Adrenal gland (tissue), 12 donors: ENCODE data around the gene ARHGAP22. TPM values are rescaled to one million over a fixed set of nuclear protein-coding genes. Genes with fewer than 3 reads are reported as not detected.
"Not testable (repeated sequence)": the region's sequence is repeated elsewhere in the genome, so short reads cannot be mapped to it uniquely, and the experiment has no call there.

Source experiments
- DNase-seq, 7 donors: peaks; one replicate each; pipeline ENCODE4 v3.0.0-alpha.2; 2019 to 2020
- H3K27ac ChIP-seq, 5 donors: fragments of 200-600 bp; sonication (generic) in 4 of 5; 1 replicate in 3 of 5; 2 replicates in 2 of 5; pipeline versions ENCODE4 v1.5.1 to v1.8.0; 2016 to 2020; ENCODE audit warnings: mild to moderate bottlenecking in 1 of 5
- H3K27me3 ChIP-seq: fragments of 200-600 bp; 2 replicates; pipeline ENCODE4 v1.8.0; 2021
- H3K36me3 ChIP-seq, 2 donors: fragments of 200-600 bp; replicated peaks in 1 of 2; 1 replicate in 1 of 2; 2 replicates in 1 of 2; pipeline versions ENCODE4 v1.5.1 to v1.8.0; 2018 to 2022
- H3K4me1 ChIP-seq, 2 donors: fragments of 200-600 bp; replicated peaks in 1 of 2; 1 replicate in 1 of 2; 2 replicates in 1 of 2; pipeline versions ENCODE4 v1.5.1 to v1.8.0; 2018 to 2021
- H3K4me3 ChIP-seq, 4 donors: fragments of 200-600 bp; sonication (generic) in 3 of 4; one replicate each; pipeline ENCODE4 v1.5.1; 2016 to 2018
- H3K9me3 ChIP-seq, 3 donors: fragments of 200-600 bp; sonication (generic) in 1 of 3; replicated peaks in 1 of 3; 1 replicate in 2 of 3; 2 replicates in 1 of 3; pipeline versions ENCODE4 v1.5.1 to v1.8.0; 2016 to 2021
- POLR2A ChIP-seq, 2 donors: fragments of 450-650 bp; IDR thresholded peaks; one replicate each; pipeline ENCODE4 v1.6.1; 2017; ENCODE audit warnings: antibody characterized with exemption in 2 of 2, mild to moderate bottlenecking in 2 of 2, moderate library complexity in 1 of 2
- WGBS, 4 donors: extraction: QIAGEN DNeasy Blood & Tissue Kit in 2 of 4; methylation state at CpG; one replicate each; pipeline versions ENCODE4 v1.1.5 to v1.1.7; 2013 to 2017; 5-methylcytosine and 5-hydroxymethylcytosine counted together
- intact Hi-C, 2 donors: fragments of 100-400 bp; cut with DNase I; formaldehyde crosslinking; loops; one replicate each; pipeline versions ENCODE4 v1.14.1 to v1.15.0; 2022 to 2023
- polyA plus RNA-seq, 3 donors: library from polyadenylated mRNA; stranded (reverse); fragments of 200-250 nt in 2 of 3; fragments of 350-450 nt in 1 of 3; fragmentation: Illumina TruSeq in 1 of 3; extraction: RNeasy Lipid Tissue Mini Kit (QIAGEN cat#74804) in 1 of 3; gene quantifications; one replicate each; pipeline ENCODE4 v1.2.3, GENCODE V29; 2013 to 2014
- total RNA-seq, 9 donors: library from RNA; depleted of rRNA in 4 of 9; stranded (reverse); fragments of >200 nt in 4 of 9; fragments of 120-200 nt in 1 of 9; fragmentation: NEBNext Ultra II Directional in 1 of 9; extraction: Animal tissue kit (Norgen Biotek cat#: 25700) in 1 of 9; gene quantifications; one replicate each; pipeline versions ENCODE4 v1.1.0 to v1.2.4, GENCODE V29; 2013 to 2023
- TF ChIP-seq, protein P1 (sequence below), 6 experiments: fragments of 450-650 bp in 4 of 6; fragments of 200-600 bp in 2 of 6; sonication (generic) in 1 of 6; IDR thresholded peaks; 1 replicate in 5 of 6; 2 replicates in 1 of 6; pipeline versions ENCODE4 v1.5.1 to v1.8.0; 2016 to 2021; ENCODE audit warnings: antibody characterized with exemption in 6 of 6, mild to moderate bottlenecking in 2 of 6, moderate library complexity in 1 of 6
- donor health status: healthy with polysubstance abuse.
- donor health status: Bipolar disorder and iron deficiency.
- donor health status: DM: yes; HTN: yes; CAD: no.
- donor health status: DM: no; HTN: no; CAD: no.
- donor health status: DM: no; HTN: no; CAD: no.
- donor health status: DM: yes; HTN: yes; CAD: no.

The ARHGAP22 gene
- total and polyA plus RNA-seq, 12 donors: 0.91 to 11.6 (median 4.6) TPM

DNA sequence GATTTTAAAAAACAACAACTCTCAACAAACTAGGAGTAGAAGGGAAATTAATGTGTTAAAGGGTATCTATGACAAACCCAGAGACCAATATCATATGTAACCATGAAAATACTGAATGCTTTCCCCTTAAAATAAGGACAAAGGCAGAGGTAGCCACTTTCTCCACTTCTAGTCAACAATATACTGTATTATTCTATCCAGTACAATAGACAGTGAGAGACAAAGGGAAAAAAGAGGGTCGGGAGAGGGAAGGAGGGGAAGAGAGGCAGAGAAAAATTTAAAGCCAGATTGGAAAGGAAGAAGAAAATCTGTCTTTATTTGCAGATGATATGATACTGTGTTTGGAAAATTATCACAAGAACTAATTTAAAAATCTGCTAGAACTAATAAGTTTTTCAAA, 40.7 kb upstream of the ARHGAP22 start:
- no peak overlapping the region for H3K4me3 ChIP-seq
- H3K27ac ChIP-seq: no peak overlapping the region
- DNase-seq: no peak
- no peaks in the 10 kb centered on the region for H3K9me3 ChIP-seq
- TF ChIP-seq, protein P1, sequence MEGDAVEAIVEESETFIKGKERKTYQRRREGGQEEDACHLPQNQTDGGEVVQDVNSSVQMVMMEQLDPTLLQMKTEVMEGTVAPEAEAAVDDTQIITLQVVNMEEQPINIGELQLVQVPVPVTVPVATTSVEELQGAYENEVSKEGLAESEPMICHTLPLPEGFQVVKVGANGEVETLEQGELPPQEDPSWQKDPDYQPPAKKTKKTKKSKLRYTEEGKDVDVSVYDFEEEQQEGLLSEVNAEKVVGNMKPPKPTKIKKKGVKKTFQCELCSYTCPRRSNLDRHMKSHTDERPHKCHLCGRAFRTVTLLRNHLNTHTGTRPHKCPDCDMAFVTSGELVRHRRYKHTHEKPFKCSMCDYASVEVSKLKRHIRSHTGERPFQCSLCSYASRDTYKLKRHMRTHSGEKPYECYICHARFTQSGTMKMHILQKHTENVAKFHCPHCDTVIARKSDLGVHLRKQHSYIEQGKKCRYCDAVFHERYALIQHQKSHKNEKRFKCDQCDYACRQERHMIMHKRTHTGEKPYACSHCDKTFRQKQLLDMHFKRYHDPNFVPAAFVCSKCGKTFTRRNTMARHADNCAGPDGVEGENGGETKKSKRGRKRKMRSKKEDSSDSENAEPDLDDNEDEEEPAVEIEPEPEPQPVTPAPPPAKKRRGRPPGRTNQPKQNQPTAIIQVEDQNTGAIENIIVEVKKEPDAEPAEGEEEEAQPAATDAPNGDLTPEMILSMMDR (IDR thresholded peaks at IDR 0.05): no peak
- no peak for TF ChIP-seq POLR2A (IDR thresholded peaks at IDR 0.05)
- intact Hi-C loops: no loop called here
- 65 to 76% (median 70%) methylated on average over 1 of the region's 1 CpG for WGBS, 4 donors
- H3K36me3 ChIP-seq: no peaks in the 10 kb centered on the region
- H3K4me1 ChIP-seq: no peaks in the 10 kb centered on the region
- no peaks in the 10 kb centered on the region for H3K27me3 ChIP-seq

DNA sequence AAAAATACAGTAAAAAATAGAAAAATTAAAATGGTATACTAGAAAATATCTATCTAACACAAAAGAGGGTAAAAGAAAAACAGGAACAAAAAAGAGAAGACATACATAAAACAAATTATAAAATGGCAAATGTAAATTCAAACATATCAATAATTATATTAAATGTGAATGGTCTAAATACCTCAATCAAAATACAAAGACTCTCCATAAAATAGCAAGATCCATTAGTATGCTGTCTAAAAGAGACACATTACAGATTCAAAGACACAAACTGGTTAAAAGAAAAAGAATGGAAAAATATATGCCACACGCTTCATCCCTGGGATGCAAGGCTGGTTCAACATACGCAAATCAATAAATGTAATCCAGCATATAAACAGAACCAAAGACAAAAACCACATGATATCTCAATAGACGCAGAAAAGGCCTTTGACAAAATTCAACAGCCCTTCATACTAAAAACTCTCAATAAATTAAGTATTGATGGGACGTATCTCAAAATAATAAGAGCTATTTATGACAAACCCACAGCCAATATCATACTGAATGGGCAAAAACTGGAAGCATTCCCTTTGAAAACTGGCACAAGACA, 36.3 kb upstream of the ARHGAP22 start:
- H3K27me3 ChIP-seq, H3K9me3 ChIP-seq, DNase-seq, H3K4me3 ChIP-seq, H3K27ac ChIP-seq, intact Hi-C loops, H3K36me3 ChIP-seq, H3K4me1 ChIP-seq: not testable (repeated sequence)
- 86 to 88% (median 86%) methylated on average over 4 of the region's 4 CpGs for WGBS, 4 donors

DNA sequence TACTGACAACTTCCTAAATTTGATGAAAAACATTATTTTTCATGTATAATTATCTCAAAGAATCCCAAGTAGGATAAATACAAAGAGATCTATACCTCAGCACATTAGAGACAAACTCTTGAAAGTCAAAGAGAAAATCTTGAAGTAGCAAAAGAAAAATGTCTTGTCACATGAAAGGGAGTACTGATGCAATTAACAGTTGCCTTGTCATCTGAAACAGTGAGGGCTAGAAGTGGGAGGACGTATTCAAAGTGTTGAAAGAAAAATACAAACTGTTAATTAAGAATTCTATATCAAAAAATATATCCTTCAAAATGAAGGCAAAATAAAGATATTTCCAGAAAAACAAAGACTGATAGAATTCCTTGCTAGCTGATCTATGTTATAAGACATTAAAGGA, 35.5 kb upstream of the ARHGAP22 start:
- H3K27me3 ChIP-seq: no peaks in the 10 kb centered on the region
- H3K27ac ChIP-seq: no peak overlapping the region
- intact Hi-C loops: no loop called here
- no peaks in the 10 kb centered on the region for H3K9me3 ChIP-seq
- H3K36me3 ChIP-seq: no peaks in the 10 kb centered on the region
- H3K4me3 ChIP-seq: no peak overlapping the region
- DNase-seq: no peak
- H3K4me1 ChIP-seq: no peaks in the 10 kb centered on the region
- no peak for TF ChIP-seq POLR2A (IDR thresholded peaks at IDR 0.05)
- TF ChIP-seq, protein P1 (IDR thresholded peaks at IDR 0.05): no peak
- WGBS, 4 donors: 41 to 68% (median 55%) methylated on average over 1 of the region's 1 CpG

- DNase-seq: no peak
- no peaks in the 10 kb centered on the region for H3K36me3 ChIP-seq
- intact Hi-C loops: no loop called here
- TF ChIP-seq POLR2A (IDR thresholded peaks at IDR 0.05): no peak
- TF ChIP-seq, protein P1 (IDR thresholded peaks at IDR 0.05): no peak
- H3K9me3 ChIP-seq: no peaks in the 10 kb centered on the region
- peak overlapping the region in 1 of 5 donors; percentile 48 for H3K27ac ChIP-seq
- peaks cover 0 to 3% of the 10 kb centered on the region in 2 donors for H3K4me1 ChIP-seq
- H3K4me3 ChIP-seq: no peak overlapping the region
- 42 to 73% (median 63%) methylated on average over 1 of the region's 1 CpG for WGBS, 4 donors
- no peaks in the 10 kb centered on the region for H3K27me3 ChIP-seq
These were observed 34.8 kb upstream of the ARHGAP22 start for GRCh38 chr10:48639632-48640031.
